HepG2 (cell line): ENCODE measurements around the gene PTGDR2. TPM values are rescaled to one million over a fixed set of nuclear protein-coding genes. Genes with fewer than 3 reads are reported as not detected.
A peak's percentile ranks its signal among the peaks of the same experiment; 100 is the strongest.

Source experiments
- ATM ChIP-seq: fragments of 450-650 bp; IDR thresholded peaks from 2 replicates; pipeline ENCODE4 v1.7.1; 2017; ENCODE audit warnings: mild to moderate bottlenecking, borderline replicate concordance
- BRCA1 ChIP-seq: sonication (generic); formaldehyde crosslinking; IDR thresholded peaks from 2 replicates; pipeline ENCODE4 v1.4.0; 2020; ENCODE audit warnings: missing genetic modification reagents
- CEBPB ChIP-seq: IDR thresholded peaks from 2 replicates; pipeline ENCODE4 v1.6.1; 2011; ENCODE audit warnings: low read depth, low read length, improper control_type of control experiment, borderline replicate concordance
- CREB1 ChIP-seq, 2 experiments: fragments of 450-650 bp in 1 of 2; IDR thresholded peaks; 2 replicates each; pipeline ENCODE4 v1.6.1; 2016 to 2017; ENCODE audit warnings: control low read depth in 1 of 2, mild to moderate bottlenecking in 1 of 2, missing compliant biosample characterization in 1 of 2, missing genetic modification characterization in 1 of 2
- HNF4A ChIP-seq: sonication (generic); formaldehyde crosslinking; IDR thresholded peaks from 2 replicates; pipeline ENCODE4 v1.4.0; 2020; ENCODE audit warnings: missing genetic modification reagents
- MTA1 ChIP-seq: sonication (generic); formaldehyde crosslinking; IDR thresholded peaks from 2 replicates; pipeline ENCODE4 v1.4.0; 2020; ENCODE audit warnings: missing genetic modification reagents, mild to moderate bottlenecking, borderline replicate concordance
- NFAT5 ChIP-seq: sonication (generic); formaldehyde crosslinking; IDR thresholded peaks from 2 replicates; pipeline ENCODE4 v1.4.0; 2020; ENCODE audit warnings: missing genetic modification reagents
- POLR2AphosphoS2 ChIP-seq: IDR thresholded peaks from 2 replicates; pipeline ENCODE4 v1.6.1; 2011; ENCODE audit warnings: low read depth, low read length, improper control_type of control experiment
- RAD51 ChIP-seq: fragments of 450-650 bp; IDR thresholded peaks from 2 replicates; pipeline ENCODE4 v1.6.1; 2016; ENCODE audit warnings: borderline replicate concordance
- SOX6 ChIP-seq, 2 experiments: fragments of 450-650 bp in 1 of 2; sonication (generic) in 1 of 2; formaldehyde crosslinking in 1 of 2; IDR thresholded peaks; 2 replicates each; pipeline versions ENCODE4 v1.4.0 to v1.6.1; 2017 to 2020; ENCODE audit warnings: antibody characterized with exemption in 1 of 2, mild to moderate bottlenecking in 1 of 2, missing genetic modification reagents in 1 of 2
- TBL1XR1 ChIP-seq: fragments of 150-350 bp; IDR thresholded peaks from 2 replicates; pipeline ENCODE4 v1.6.1; 2014; ENCODE audit warnings: borderline replicate concordance, low read length; ENCODE audit not compliant: partially characterized antibody
- THYN1 ChIP-seq: sonication (generic); formaldehyde crosslinking; IDR thresholded peaks from 2 replicates; pipeline ENCODE4 v1.8.1; 2023; ENCODE audit warnings: low read depth, mild to moderate bottlenecking, moderate library complexity, missing genetic modification reagents, borderline replicate concordance
- ZMYM4 ChIP-seq: sonication (generic); formaldehyde crosslinking; IDR thresholded peaks from 2 replicates; pipeline ENCODE4 v1.8.1; 2023; ENCODE audit warnings: mild to moderate bottlenecking, missing genetic modification reagents
- ZNF362 ChIP-seq: sonication (generic); formaldehyde crosslinking; IDR thresholded peaks from 2 replicates; pipeline ENCODE4 v1.4.0; 2020; ENCODE audit warnings: missing genetic modification reagents, mild to moderate bottlenecking, borderline replicate concordance
- ZNF713 ChIP-seq: sonication (generic); formaldehyde crosslinking; IDR thresholded peaks from 2 replicates; pipeline ENCODE4 v1.4.0; 2020; ENCODE audit warnings: mild to moderate bottlenecking, missing genetic modification reagents
- ZNF720 ChIP-seq: sonication (generic); formaldehyde crosslinking; IDR thresholded peaks from 2 replicates; pipeline ENCODE4 v1.4.0; 2020; ENCODE audit warnings: missing genetic modification reagents
- ZSCAN12 ChIP-seq: sonication (generic); formaldehyde crosslinking; IDR thresholded peaks from 2 replicates; pipeline ENCODE4 v1.9.0; 2021; ENCODE audit warnings: mild to moderate bottlenecking, missing genetic modification reagents
- polyA plus RNA-seq, 8 experiments: library from polyadenylated mRNA; depleted of rRNA in 3 of 8; stranded (reverse) in 7 of 8; unstranded in 1 of 8; fragments of >200 nt; fragmentation: Illumina TruSeq in 4 of 8; extraction: Trizol in 4 of 8; gene quantifications; 2 replicates each; pipeline versions ENCODE4 v1.2.1 to v1.2.3, GENCODE V29; 2011 to 2016; ENCODE audit warnings: low read depth in 4 of 8, missing spikeins in 1 of 8, mixed read lengths in 1 of 8; ENCODE audit not compliant: insufficient read depth in 1 of 8
- total RNA-seq, 5 experiments: library from RNA; depleted of rRNA; stranded (reverse); fragments of >200 nt; fragmentation: Illumina TruSeq; extraction: Trizol; gene quantifications; 2 replicates each; pipeline ENCODE4 v1.2.3, GENCODE V29; 2016; ENCODE audit warnings: low read depth in 1 of 5
- TF ChIP-seq, protein P1 (sequence below): IDR thresholded peaks from 2 replicates; pipeline ENCODE4 v1.6.1; 2018; ENCODE audit warnings: missing genetic modification reagents, mild to moderate bottlenecking, missing compliant biosample characterization
- TF ChIP-seq, protein P2 (sequence below): sonication (generic); formaldehyde crosslinking; IDR thresholded peaks from 2 replicates; pipeline ENCODE4 v1.5.1; 2020; ENCODE audit warnings: mild to moderate bottlenecking, missing genetic modification reagents, moderate library complexity

Gene PTGDR2
- total and polyA plus RNA-seq, 2 of the 13 experiments (the other 11 are each of a cell fraction or from before 2014, with no cell fraction given), result 1.9 to 2.5 TPM

GRCh38 chr11:60844870-60845221, 10.9 kb downstream of the PTGDR2 start (continued):
- TF ChIP-seq NFAT5, result no peak
- TF ChIP-seq RAD51, result no peak
- 0 out of 2 replicates have a peak, but pooled peaks have one; percentile 18 for TF ChIP-seq ZMYM4 (CRISPR knock-in tag)
- no peak for TF ChIP-seq ZNF713 (CRISPR knock-in tag)
- no peak for TF ChIP-seq CREB1 (IDR thresholded peaks at IDR 0.05)
- TF ChIP-seq CREB1 (CRISPR knock-in tag; IDR thresholded peaks at IDR 0.05), result peak; percentile 58
- TF ChIP-seq ATM, result no peak
- TF ChIP-seq SOX6 (IDR thresholded peaks at IDR 0.05), result no peak
- peak; percentile 95 for TF ChIP-seq SOX6 (CRISPR knock-in tag; IDR thresholded peaks at IDR 0.05)
- TF ChIP-seq POLR2AphosphoS2, result no peak
- peak; percentile 64; the same call in 1 of the 2 replicates for TF ChIP-seq HNF4A (CRISPR knock-in tag)
- TF ChIP-seq, protein P1, sequence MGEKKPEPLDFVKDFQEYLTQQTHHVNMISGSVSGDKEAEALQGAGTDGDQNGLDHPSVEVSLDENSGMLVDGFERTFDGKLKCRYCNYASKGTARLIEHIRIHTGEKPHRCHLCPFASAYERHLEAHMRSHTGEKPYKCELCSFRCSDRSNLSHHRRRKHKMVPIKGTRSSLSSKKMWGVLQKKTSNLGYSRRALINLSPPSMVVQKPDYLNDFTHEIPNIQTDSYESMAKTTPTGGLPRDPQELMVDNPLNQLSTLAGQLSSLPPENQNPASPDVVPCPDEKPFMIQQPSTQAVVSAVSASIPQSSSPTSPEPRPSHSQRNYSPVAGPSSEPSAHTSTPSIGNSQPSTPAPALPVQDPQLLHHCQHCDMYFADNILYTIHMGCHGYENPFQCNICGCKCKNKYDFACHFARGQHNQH (CRISPR knock-in tag), result peak; percentile 68; the same call in 1 of the 2 replicates
- TF ChIP-seq ZNF362, result peak; percentile 29; the same call in 1 of the 2 replicates
- TF ChIP-seq ZNF720 (CRISPR knock-in tag), result no peak
- TF ChIP-seq, protein P2, sequence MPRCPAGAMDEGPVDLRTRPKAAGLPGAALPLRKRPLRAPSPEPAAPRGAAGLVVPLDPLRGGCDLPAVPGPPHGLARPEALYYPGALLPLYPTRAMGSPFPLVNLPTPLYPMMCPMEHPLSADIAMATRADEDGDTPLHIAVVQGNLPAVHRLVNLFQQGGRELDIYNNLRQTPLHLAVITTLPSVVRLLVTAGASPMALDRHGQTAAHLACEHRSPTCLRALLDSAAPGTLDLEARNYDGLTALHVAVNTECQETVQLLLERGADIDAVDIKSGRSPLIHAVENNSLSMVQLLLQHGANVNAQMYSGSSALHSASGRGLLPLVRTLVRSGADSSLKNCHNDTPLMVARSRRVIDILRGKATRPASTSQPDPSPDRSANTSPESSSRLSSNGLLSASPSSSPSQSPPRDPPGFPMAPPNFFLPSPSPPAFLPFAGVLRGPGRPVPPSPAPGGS (CRISPR knock-in tag), result no peak
- peak; percentile 86 for TF ChIP-seq CEBPB
- no peak for TF ChIP-seq TBL1XR1
- TF ChIP-seq MTA1 (CRISPR knock-in tag), result no peak
- TF ChIP-seq BRCA1 (CRISPR knock-in tag), result no peak
- TF ChIP-seq ZSCAN12 (CRISPR knock-in tag), result no peak
- TF ChIP-seq THYN1 (CRISPR knock-in tag), result no peak
